ENCODE results near the gene DUX4. TPM values are rescaled to one million over a fixed set of nuclear protein-coding genes. Genes with fewer than 3 reads are reported as not detected.
"Not testable (repeated sequence)": the region's sequence is repeated elsewhere in the genome, so short reads cannot be mapped to it uniquely, and the experiment has no call there.

The DUX4 gene

GRCh38 chr4:190179740-190180094 lies 6.1 kb downstream of the DUX4 start:
- not testable (repeated sequence) for H3K18ac ChIP-seq (ENCODE audit: low read length); H3K4ac ChIP-seq (ENCODE audit: low read depth, low read length); H3K4me2 ChIP-seq (ENCODE audit: low read length); H2BK15ac ChIP-seq (replicated peaks; ENCODE audit: low read depth); H3K36me3 ChIP-seq (ENCODE audit: control insufficient read depth, insufficient read depth, low read length); H4K5ac ChIP-seq (ENCODE audit: low read length); DNase-seq; H2BK5ac ChIP-seq (ENCODE audit: low read length); H3K27me3 ChIP-seq (ENCODE audit: insufficient read depth, low read length, poor library complexity); H3K4me1 ChIP-seq (ENCODE audit: control insufficient read depth, low read depth, low read length); H3K79me2 ChIP-seq (ENCODE audit: control insufficient read depth, insufficient read depth, low read length); H2BK120ac ChIP-seq (ENCODE audit: low read depth, low read length); H3K79me1 ChIP-seq (ENCODE audit: low read length); H2AK5ac ChIP-seq (ENCODE audit: low read length); H3K27ac ChIP-seq (ENCODE audit: low read depth, low read length); H4K8ac ChIP-seq (ENCODE audit: low read depth, low read length); H3K56ac ChIP-seq (ENCODE audit: low read length); H3K4me3 ChIP-seq (ENCODE audit: low read length); H3K9ac ChIP-seq (ENCODE audit: low read length); H3K23ac ChIP-seq (ENCODE audit: low read length)
- no CpG with 5 or more reads among the region's 2 CpGs for WGBS (ENCODE audit: extremely low coverage, insufficient coverage, low lambda C conversion rate)

GRCh38 chr4:190180947-190181346 lies 7.4 kb downstream of the DUX4 start:
- not testable (repeated sequence) for H3K56ac ChIP-seq (ENCODE audit: low read length); H3K79me2 ChIP-seq (ENCODE audit: control insufficient read depth, insufficient read depth, low read length); H3K36me3 ChIP-seq (ENCODE audit: control insufficient read depth, insufficient read depth, low read length); H3K18ac ChIP-seq (ENCODE audit: low read length); H3K4ac ChIP-seq (ENCODE audit: low read depth, low read length); H3K4me1 ChIP-seq (ENCODE audit: control insufficient read depth, low read depth, low read length); H2BK15ac ChIP-seq (replicated peaks; ENCODE audit: low read depth); H3K23ac ChIP-seq (ENCODE audit: low read length); H3K4me3 ChIP-seq (ENCODE audit: low read length); H3K27ac ChIP-seq (ENCODE audit: low read depth, low read length); H2BK5ac ChIP-seq (ENCODE audit: low read length); H4K8ac ChIP-seq (ENCODE audit: low read depth, low read length); H3K27me3 ChIP-seq (ENCODE audit: insufficient read depth, low read length, poor library complexity); H3K79me1 ChIP-seq (ENCODE audit: low read length); H3K9ac ChIP-seq (ENCODE audit: low read length); H4K5ac ChIP-seq (ENCODE audit: low read length); H2BK120ac ChIP-seq (ENCODE audit: low read depth, low read length); H3K4me2 ChIP-seq (ENCODE audit: low read length); DNase-seq; H2AK5ac ChIP-seq (ENCODE audit: low read length)
- WGBS (ENCODE audit: extremely low coverage, insufficient coverage, low lambda C conversion rate): no CpG with 5 or more reads among the region's 1 CpG

GRCh38 chr4:190181481-190182100 lies 8.0 kb downstream of the DUX4 start:
- not testable (repeated sequence) for H2AK5ac ChIP-seq (ENCODE audit: low read length); H4K8ac ChIP-seq (ENCODE audit: low read depth, low read length); H3K36me3 ChIP-seq (ENCODE audit: control insufficient read depth, insufficient read depth, low read length); H3K4me1 ChIP-seq (ENCODE audit: control insufficient read depth, low read depth, low read length); DNase-seq; H3K79me2 ChIP-seq (ENCODE audit: control insufficient read depth, insufficient read depth, low read length); H3K23ac ChIP-seq (ENCODE audit: low read length); H3K4me2 ChIP-seq (ENCODE audit: low read length); H3K27me3 ChIP-seq (ENCODE audit: insufficient read depth, low read length, poor library complexity); H3K27ac ChIP-seq (ENCODE audit: low read depth, low read length); H3K18ac ChIP-seq (ENCODE audit: low read length); H3K79me1 ChIP-seq (ENCODE audit: low read length); H2BK5ac ChIP-seq (ENCODE audit: low read length); H4K5ac ChIP-seq (ENCODE audit: low read length); H2BK15ac ChIP-seq (replicated peaks; ENCODE audit: low read depth); H3K56ac ChIP-seq (ENCODE audit: low read length); H2BK120ac ChIP-seq (ENCODE audit: low read depth, low read length); H3K9ac ChIP-seq (ENCODE audit: low read length); H3K4me3 ChIP-seq (ENCODE audit: low read length); H3K4ac ChIP-seq (ENCODE audit: low read depth, low read length)
- no CpG with 5 or more reads among the region's 7 CpGs for WGBS (ENCODE audit: extremely low coverage, insufficient coverage, low lambda C conversion rate)

- not testable (repeated sequence) for DNase-seq; H3K36me3 ChIP-seq (ENCODE audit: control insufficient read depth, insufficient read depth, low read length); H4K5ac ChIP-seq (ENCODE audit: low read length); H3K4me2 ChIP-seq (ENCODE audit: low read length); H4K8ac ChIP-seq (ENCODE audit: low read depth, low read length); H3K9ac ChIP-seq (ENCODE audit: low read length); H3K27me3 ChIP-seq (ENCODE audit: insufficient read depth, low read length, poor library complexity); H3K27ac ChIP-seq (ENCODE audit: low read depth, low read length); H3K79me1 ChIP-seq (ENCODE audit: low read length); H3K4me3 ChIP-seq (ENCODE audit: low read length); H2BK5ac ChIP-seq (ENCODE audit: low read length); H2AK5ac ChIP-seq (ENCODE audit: low read length); H3K18ac ChIP-seq (ENCODE audit: low read length); H3K56ac ChIP-seq (ENCODE audit: low read length); H2BK15ac ChIP-seq (replicated peaks; ENCODE audit: low read depth); H2BK120ac ChIP-seq (ENCODE audit: low read depth, low read length); H3K79me2 ChIP-seq (ENCODE audit: control insufficient read depth, insufficient read depth, low read length); H3K4me1 ChIP-seq (ENCODE audit: control insufficient read depth, low read depth, low read length); H3K4ac ChIP-seq (ENCODE audit: low read depth, low read length); H3K23ac ChIP-seq (ENCODE audit: low read length)
- no CpG with 5 or more reads among the region's 73 CpGs for WGBS (ENCODE audit: extremely low coverage, insufficient coverage, low lambda C conversion rate)
These were observed 29.9 kb downstream of the DUX4 start for GRCh38 chr4:190203510-190203909.

Small RNA genes within 50 kb of the gene (small RNA-seq; reads per million reads assigned to genes)
- gene AC215524.1 (ENCODE audit: insufficient read depth): not detected

All from mesendoderm (in vitro differentiated cells).